Raji (cell line): Measurements from ENCODE around the gene HDLBP.

Experiments used
- POLR2A ChIP-seq: IDR thresholded peaks from 2 replicates; pipeline ENCODE4 v1.6.1; 2011; ENCODE audit warnings: low read depth, low read length, control low read depth; ENCODE audit not compliant: insufficient read depth

Gene HDLBP

DNA sequence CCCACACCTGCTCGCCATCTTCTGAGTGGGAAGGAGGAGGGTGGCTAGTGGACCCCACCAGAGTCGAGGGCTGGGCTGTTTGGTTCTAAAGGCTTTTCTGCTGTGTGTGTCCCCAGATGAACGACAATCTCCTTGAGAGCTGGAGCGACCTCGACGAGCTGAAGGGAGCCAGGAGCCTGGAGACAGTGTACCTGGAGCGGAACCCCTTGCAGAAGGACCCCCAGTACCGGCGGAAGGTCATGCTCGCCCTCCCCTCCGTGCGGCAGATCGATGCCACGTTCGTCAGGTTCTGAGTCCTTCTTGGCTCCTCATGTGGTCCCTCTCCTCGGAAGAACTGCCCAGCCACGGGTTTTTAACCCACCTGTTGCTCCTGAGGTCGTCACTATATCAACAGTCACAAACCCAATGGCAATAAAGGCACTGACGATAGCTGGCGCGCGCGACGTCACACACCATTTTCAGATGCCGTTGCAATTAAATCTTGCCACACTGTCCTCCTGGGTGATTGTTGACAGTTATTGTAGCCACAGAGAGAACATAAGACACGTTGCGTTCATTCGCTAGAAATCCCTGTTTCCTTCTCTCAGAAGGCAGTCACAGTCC is 132.8 kb downstream of the HDLBP start:
- no peak for TF ChIP-seq POLR2A

GRCh38 chr2:241182126-241182525 is 133.3 kb downstream of the HDLBP start:
- TF ChIP-seq POLR2A: no peak

- no peak for TF ChIP-seq POLR2A
These were observed 135.0 kb downstream of the HDLBP start for GRCh38 chr2:241180495-241180894.

DNA sequence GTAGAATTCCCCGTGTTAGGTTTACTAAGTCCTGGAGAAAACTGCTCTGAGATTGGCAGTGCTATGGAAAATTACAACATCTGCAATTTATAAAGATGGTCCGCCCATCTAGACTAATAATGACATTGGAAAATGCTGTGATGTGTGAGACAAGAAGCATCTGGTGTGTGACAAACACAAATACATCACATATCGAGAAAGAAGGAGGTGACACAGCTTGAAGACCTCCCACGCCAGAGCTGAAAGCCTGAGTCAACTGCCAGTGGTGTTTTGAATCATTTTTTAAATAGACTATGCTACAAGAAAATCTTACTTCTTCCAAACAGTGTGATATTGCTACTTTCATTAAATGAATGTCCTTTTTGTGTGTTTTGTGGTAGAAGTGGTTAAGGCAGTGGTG is 135.6 kb downstream of the HDLBP start:
- no peak for TF ChIP-seq POLR2A

DNA sequence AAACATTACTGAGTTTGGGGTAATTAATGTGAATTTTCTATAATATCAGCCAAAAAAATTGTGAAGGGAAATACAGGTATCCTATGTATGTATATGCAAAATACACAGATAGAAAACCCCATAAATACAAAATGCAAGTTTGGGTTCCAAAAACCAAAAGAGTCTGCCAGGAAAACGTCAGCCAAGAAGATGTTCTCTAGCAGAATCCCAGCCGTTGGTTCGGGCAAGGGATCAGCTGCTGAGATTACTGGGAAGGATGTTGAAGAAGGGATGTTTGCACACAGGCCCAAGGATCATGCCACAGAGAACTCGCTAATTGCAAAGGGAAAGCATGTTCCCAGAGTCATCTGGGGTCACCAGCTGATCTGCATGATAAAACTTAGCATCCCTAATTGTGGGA is 136.5 kb downstream of the HDLBP start:
- no peak for TF ChIP-seq POLR2A

DNA sequence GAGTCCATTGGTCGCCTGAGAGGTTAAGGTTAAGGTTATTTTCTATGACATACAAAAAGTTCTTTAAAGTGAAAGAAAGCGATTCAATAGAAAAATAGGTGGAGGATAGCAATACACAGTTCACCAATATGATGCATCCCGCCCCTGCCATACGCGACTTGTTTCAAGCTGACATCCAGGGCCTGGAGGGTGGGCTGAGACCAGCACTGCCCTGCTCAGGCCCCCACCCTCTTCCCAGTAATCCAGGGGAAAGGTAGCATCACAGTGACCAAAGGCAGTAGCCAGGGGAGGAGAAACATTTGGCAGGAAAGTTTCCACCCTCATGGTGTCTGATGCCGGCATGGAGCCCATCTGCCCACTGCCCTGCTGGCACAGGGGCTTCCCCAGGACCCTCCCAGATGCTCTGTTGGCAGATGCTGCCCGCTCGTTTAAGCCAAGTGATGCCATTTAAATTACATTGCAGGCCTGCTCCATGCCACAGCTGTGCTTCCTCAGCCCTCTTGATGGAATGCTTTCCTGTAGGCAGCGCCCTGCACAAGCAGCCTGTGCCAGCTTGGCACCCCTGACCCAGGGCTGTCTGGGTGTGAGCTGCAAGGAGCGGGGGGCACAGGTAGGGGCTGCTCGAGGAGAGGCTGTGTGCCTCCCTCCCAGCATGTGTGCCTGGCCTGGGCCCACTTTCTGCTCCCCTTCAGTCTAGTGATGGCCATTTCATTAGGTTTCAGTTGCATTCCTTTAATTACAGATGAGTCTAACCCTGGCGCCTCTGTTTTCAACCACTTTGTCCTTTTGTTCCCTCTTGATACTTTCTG is 137.7 kb downstream of the HDLBP start:
- TF ChIP-seq POLR2A: no peak
